A673 (cell line): Measurements from ENCODE around the gene CADPS2.

ENCODE experiments used
- CTCF ChIP-seq: fragments of 300-800, 200-600 bp; sonication (generic); conservative IDR thresholded peaks from 2 replicates; pipeline ENCODE4 v1.5.1; 2017; ENCODE audit warnings: low read depth, mild to moderate bottlenecking, antibody characterized with exemption, low read length, moderate library complexity, mixed read lengths
- EZH2 ChIP-seq: fragments of 200-600 bp; sonication (generic); IDR thresholded peaks from 2 replicates; pipeline ENCODE4 v1.6.1; 2017; ENCODE audit warnings: borderline replicate concordance, low read depth, mild to moderate bottlenecking, mixed read lengths, antibody characterized with exemption, low read length; ENCODE audit not compliant: poor library complexity, severe bottlenecking

GRCh38 chr7:122727759-122728158, 158.5 kb downstream of the CADPS2 start:
- TF ChIP-seq CTCF (no peak), EZH2 (no peak)
